Measurements from ENCODE around the gene FAM20C.

The FAM20C gene

DNA sequence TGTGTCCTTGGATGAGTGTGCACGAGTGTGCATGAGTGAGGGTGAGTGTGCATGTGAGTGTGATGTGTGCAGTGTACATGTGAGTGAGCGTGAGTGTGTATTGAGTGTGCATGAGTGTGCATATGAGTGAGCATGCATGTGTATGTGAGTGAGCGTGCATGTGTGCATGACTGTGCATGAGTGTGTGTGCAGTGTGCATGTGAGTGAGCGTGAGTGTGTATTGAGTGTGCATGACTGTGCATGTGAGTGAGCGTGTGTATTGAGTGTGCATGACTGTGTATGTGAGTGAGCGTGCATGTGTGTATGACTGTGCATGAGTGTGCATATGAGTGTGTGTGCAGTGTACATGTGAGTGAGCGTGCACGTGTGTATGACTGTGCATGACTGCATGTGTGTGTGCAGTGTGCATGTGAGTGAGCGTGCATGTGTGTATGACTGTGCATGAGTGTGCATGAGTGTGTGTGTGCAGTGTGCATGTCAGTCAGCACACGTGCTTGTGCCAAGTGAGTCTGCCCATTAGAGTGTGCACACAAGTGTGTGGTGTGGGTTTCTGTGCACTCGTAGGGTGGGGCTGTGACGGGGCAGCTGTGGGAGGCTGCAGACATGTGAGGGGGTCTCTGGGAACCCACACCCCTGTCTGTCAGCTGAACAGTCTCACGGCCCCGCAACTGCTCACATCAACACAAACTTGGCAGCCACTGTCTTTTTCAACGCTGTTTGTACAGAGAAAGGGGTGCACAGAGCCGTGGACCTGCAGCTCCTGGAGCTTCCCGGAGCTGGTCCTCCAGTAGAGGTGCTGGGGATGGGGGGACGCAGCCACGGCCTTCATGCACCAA lies 112.4 kb downstream of the FAM20C start:
- no peak for DNase-seq
- H3K9ac ChIP-seq (ENCODE audit: low read length) = no peak overlapping the region
- no CpG with 5 or more reads among the region's 19 CpGs for WGBS (ENCODE audit: extremely low coverage, insufficient coverage, low lambda C conversion rate)

GRCh38 chr7:305410-306151 lies 113.2 kb downstream of the FAM20C start:
- Histone ChIP-seq H4K5ac (ENCODE audit: low read length) (no peak overlapping the region), H3K18ac (ENCODE audit: low read length) (no peak overlapping the region), H3K79me1 (ENCODE audit: low read length) (no peaks in the 10 kb centered on the region), H3K27me3 (ENCODE audit: insufficient read depth, low read length, poor library complexity) (no peaks in the 10 kb centered on the region), H2AK5ac (ENCODE audit: low read length) (no peak overlapping the region), H3K4me3 (ENCODE audit: low read length) (no peak overlapping the region), H2BK5ac (ENCODE audit: low read length) (no peak overlapping the region), H3K23ac (ENCODE audit: low read length) (no peak overlapping the region), H3K79me2 (ENCODE audit: control insufficient read depth, insufficient read depth, low read length) (no peaks in the 10 kb centered on the region), H3K9ac (ENCODE audit: low read length) (no peak overlapping the region), H3K56ac (ENCODE audit: low read length) (no peak overlapping the region), H2BK15ac (replicated peaks; ENCODE audit: low read depth) (no peak overlapping the region), H2BK120ac (ENCODE audit: low read depth, low read length) (no peak overlapping the region), H4K8ac (ENCODE audit: low read depth, low read length) (no peak overlapping the region), H3K4me1 (ENCODE audit: control insufficient read depth, low read depth, low read length) (no peaks in the 10 kb centered on the region), H3K4me2 (ENCODE audit: low read length) (no peak overlapping the region), H3K36me3 (ENCODE audit: control insufficient read depth, insufficient read depth, low read length) (no peaks in the 10 kb centered on the region), H3K4ac (ENCODE audit: low read depth, low read length) (no peak overlapping the region), H3K27ac (ENCODE audit: low read depth, low read length) (no peak overlapping the region)
- WGBS (ENCODE audit: extremely low coverage, insufficient coverage, low lambda C conversion rate) = no CpG with 5 or more reads among the region's 35 CpGs
- DNase-seq = no peak

More for the DNA sequence above, 112.4 kb downstream of the FAM20C start:
- Histone ChIP-seq H3K23ac (ENCODE audit: low read length) (no peak overlapping the region), H3K79me1 (ENCODE audit: low read length) (no peaks in the 10 kb centered on the region), H2BK15ac (replicated peaks; ENCODE audit: low read depth) (no peak overlapping the region), H3K27ac (ENCODE audit: low read depth, low read length) (no peak overlapping the region), H3K4me2 (ENCODE audit: low read length) (no peak overlapping the region), H3K36me3 (ENCODE audit: control insufficient read depth, insufficient read depth, low read length) (no peaks in the 10 kb centered on the region), H4K5ac (ENCODE audit: low read length) (no peak overlapping the region), H3K56ac (ENCODE audit: low read length) (no peak overlapping the region), H3K4me1 (ENCODE audit: control insufficient read depth, low read depth, low read length) (no peaks in the 10 kb centered on the region), H3K79me2 (ENCODE audit: control insufficient read depth, insufficient read depth, low read length) (no peaks in the 10 kb centered on the region), H3K4ac (ENCODE audit: low read depth, low read length) (no peak overlapping the region), H3K4me3 (ENCODE audit: low read length) (no peak overlapping the region), H2BK5ac (ENCODE audit: low read length) (no peak overlapping the region), H4K8ac (ENCODE audit: low read depth, low read length) (no peak overlapping the region), H2BK120ac (ENCODE audit: low read depth, low read length) (no peak overlapping the region), H3K27me3 (ENCODE audit: insufficient read depth, low read length, poor library complexity) (no peaks in the 10 kb centered on the region), H2AK5ac (ENCODE audit: low read length) (no peak overlapping the region), H3K18ac (ENCODE audit: low read length) (no peak overlapping the region)

- no peak overlapping the region for H3K9ac ChIP-seq (ENCODE audit: low read length)
- H3K4me3 ChIP-seq (ENCODE audit: low read length) = no peak overlapping the region
- H3K27me3 ChIP-seq (ENCODE audit: insufficient read depth, low read length, poor library complexity) = no peaks in the 10 kb centered on the region
- no peak overlapping the region for H2BK120ac ChIP-seq (ENCODE audit: low read depth, low read length)
- H3K4ac ChIP-seq (ENCODE audit: low read depth, low read length) = no peak overlapping the region
- H3K36me3 ChIP-seq (ENCODE audit: control insufficient read depth, insufficient read depth, low read length) = no peaks in the 10 kb centered on the region
- H3K4me2 ChIP-seq (ENCODE audit: low read length) = no peak overlapping the region
- no peak overlapping the region for H2BK15ac ChIP-seq (replicated peaks; ENCODE audit: low read depth)
- H2AK5ac ChIP-seq (ENCODE audit: low read length) = no peak overlapping the region
- no peak for DNase-seq
- no peak overlapping the region for H3K56ac ChIP-seq (ENCODE audit: low read length)
- no peak overlapping the region for H3K23ac ChIP-seq (ENCODE audit: low read length)
- no peak overlapping the region for H2BK5ac ChIP-seq (ENCODE audit: low read length)
- H3K27ac ChIP-seq (ENCODE audit: low read depth, low read length) = no peak overlapping the region
- H3K4me1 ChIP-seq (ENCODE audit: control insufficient read depth, low read depth, low read length) = no peaks in the 10 kb centered on the region
- H3K18ac ChIP-seq (ENCODE audit: low read length) = no peak overlapping the region
- H3K79me1 ChIP-seq (ENCODE audit: low read length) = no peaks in the 10 kb centered on the region
- no CpG with 5 or more reads among the region's 3 CpGs for WGBS (ENCODE audit: extremely low coverage, insufficient coverage, low lambda C conversion rate)
- no peak overlapping the region for H4K5ac ChIP-seq (ENCODE audit: low read length)
- no peaks in the 10 kb centered on the region for H3K79me2 ChIP-seq (ENCODE audit: control insufficient read depth, insufficient read depth, low read length)
- no peak overlapping the region for H4K8ac ChIP-seq (ENCODE audit: low read depth, low read length)
Observed at GRCh38 chr7:307970-308369, 115.6 kb downstream of the FAM20C start.

- no peak overlapping the region for H3K9ac ChIP-seq (ENCODE audit: low read length)
- no peaks in the 10 kb centered on the region for H3K27me3 ChIP-seq (ENCODE audit: insufficient read depth, low read length, poor library complexity)
- DNase-seq = no peak
- no peak overlapping the region for H3K27ac ChIP-seq (ENCODE audit: low read depth, low read length)
- no peak overlapping the region for H2BK120ac ChIP-seq (ENCODE audit: low read depth, low read length)
- H3K4ac ChIP-seq (ENCODE audit: low read depth, low read length) = no peak overlapping the region
- H2BK5ac ChIP-seq (ENCODE audit: low read length) = no peak overlapping the region
- H2AK5ac ChIP-seq (ENCODE audit: low read length) = no peak overlapping the region
- H3K4me3 ChIP-seq (ENCODE audit: low read length) = no peak overlapping the region
- no peak overlapping the region for H3K23ac ChIP-seq (ENCODE audit: low read length)
- H3K79me1 ChIP-seq (ENCODE audit: low read length) = no peaks in the 10 kb centered on the region
- no peak overlapping the region for H3K4me2 ChIP-seq (ENCODE audit: low read length)
- H3K56ac ChIP-seq (ENCODE audit: low read length) = no peak overlapping the region
- H3K18ac ChIP-seq (ENCODE audit: low read length) = no peak overlapping the region
- H4K8ac ChIP-seq (ENCODE audit: low read depth, low read length) = no peak overlapping the region
- no CpG with 5 or more reads among the region's 19 CpGs for WGBS (ENCODE audit: extremely low coverage, insufficient coverage, low lambda C conversion rate)
- H3K4me1 ChIP-seq (ENCODE audit: control insufficient read depth, low read depth, low read length) = no peaks in the 10 kb centered on the region
- no peak overlapping the region for H4K5ac ChIP-seq (ENCODE audit: low read length)
- H3K36me3 ChIP-seq (ENCODE audit: control insufficient read depth, insufficient read depth, low read length) = no peaks in the 10 kb centered on the region
- no peak overlapping the region for H2BK15ac ChIP-seq (replicated peaks; ENCODE audit: low read depth)
- no peaks in the 10 kb centered on the region for H3K79me2 ChIP-seq (ENCODE audit: control insufficient read depth, insufficient read depth, low read length)
Observed at GRCh38 chr7:309586-310228, 117.3 kb downstream of the FAM20C start.

Data from mesendoderm (in vitro differentiated cells).